Astrocyte (in vitro differentiated cells and primary cell): ENCODE measurements around the gene FOXD4. TPM values are rescaled to one million over a fixed set of nuclear protein-coding genes. Genes with fewer than 3 reads are reported as not detected.
A peak's percentile ranks its signal among the peaks of the same experiment; 100 is the strongest.
"Not testable (repeated sequence)": the region's sequence is repeated elsewhere in the genome, so short reads cannot be mapped to it uniquely, and the experiment has no call there.

ENCODE experiments used
- DNase-seq: peaks from one replicate; pipeline ENCODE4 v3.0.0-alpha.2; 2010; ENCODE audit warnings: low read depth
- FAIRE-seq: peaks from 2 replicates; lab custom pipeline; 2011; peaks lifted over from hg19 to GRCh38; lab: Jason Lieb, UNC
- H2AFZ ChIP-seq: 2 replicates; pipeline ENCODE4 v1.6.0; 2012; ENCODE audit warnings: low read depth, low read length, inconsistent platforms
- H3K27ac ChIP-seq: 2 replicates; pipeline ENCODE4 v1.5.1; 2011; ENCODE audit warnings: low read depth, low read length, inconsistent platforms
- H3K27me3 ChIP-seq: 2 replicates; pipeline ENCODE4 v1.6.0; 2011; ENCODE audit warnings: low read length, inconsistent platforms; ENCODE audit not compliant: insufficient read depth
- H3K36me3 ChIP-seq: 2 replicates; pipeline ENCODE4 v1.5.1; 2011; ENCODE audit warnings: low read length, inconsistent platforms; ENCODE audit not compliant: insufficient read depth
- H3K4me1 ChIP-seq: 2 replicates; pipeline ENCODE4 v1.5.1; 2011; ENCODE audit warnings: low read length, inconsistent platforms; ENCODE audit not compliant: insufficient read depth
- H3K4me2 ChIP-seq: 2 replicates; pipeline ENCODE4 v1.6.0; 2012; ENCODE audit warnings: low read length, inconsistent platforms
- H3K4me3 ChIP-seq: 2 replicates; pipeline ENCODE4 v1.5.1; 2011; ENCODE audit warnings: low read depth, mild to moderate bottlenecking, low read length, inconsistent platforms; ENCODE audit not compliant: insufficient read depth
- H3K79me2 ChIP-seq: 2 replicates; pipeline ENCODE4 v1.6.0; 2012; ENCODE audit warnings: mild to moderate bottlenecking, low read length, inconsistent platforms; ENCODE audit not compliant: insufficient read depth
- H3K9ac ChIP-seq: 2 replicates; pipeline ENCODE4 v1.6.0; 2012; ENCODE audit warnings: mild to moderate bottlenecking, low read length, inconsistent platforms
- H3K9me3 ChIP-seq: 2 replicates; pipeline ENCODE4 v1.5.1; 2012; ENCODE audit warnings: low read depth, mild to moderate bottlenecking, low read length, inconsistent platforms; ENCODE audit not compliant: insufficient read depth
- H4K20me1 ChIP-seq: 2 replicates; pipeline ENCODE4 v1.6.0; 2012; ENCODE audit warnings: low read length, inconsistent platforms; ENCODE audit not compliant: insufficient read depth
- H3K27ac Mint-ChIP-seq: one replicate; pipeline ENCODE4 v1.8.0; 2021; ENCODE audit warnings: mild to moderate bottlenecking, mixed read lengths; ENCODE audit not compliant: unreplicated experiment
- H3K27me3 Mint-ChIP-seq: one replicate; pipeline ENCODE4 v1.8.0; 2021; ENCODE audit warnings: low read depth, mixed read lengths; ENCODE audit not compliant: unreplicated experiment
- H3K36me3 Mint-ChIP-seq: one replicate; pipeline ENCODE4 v1.8.0; 2021; ENCODE audit warnings: low read depth, mixed read lengths; ENCODE audit not compliant: unreplicated experiment
- H3K4me1 Mint-ChIP-seq: one replicate; pipeline ENCODE4 v1.8.0; 2021; ENCODE audit warnings: low read depth, mixed read lengths; ENCODE audit not compliant: unreplicated experiment
- H3K4me3 Mint-ChIP-seq: one replicate; pipeline ENCODE4 v1.8.0; 2021; ENCODE audit warnings: mild to moderate bottlenecking, moderate library complexity, mixed read lengths; ENCODE audit not compliant: unreplicated experiment
- H3K9me3 Mint-ChIP-seq: one replicate; pipeline ENCODE4 v1.8.0; 2021; ENCODE audit warnings: mild to moderate bottlenecking, mixed read lengths; ENCODE audit not compliant: unreplicated experiment
- total RNA-seq: library from RNA; stranded (reverse); gene quantifications from 2 replicates; pipeline ENCODE4 v1.2.1, GENCODE V29; 2021

FOXD4 gene
- total RNA-seq, 1 donor from 2014 or later: 0.45 TPM

- FAIRE-seq, H3K27ac ChIP-seq: not testable (repeated sequence)
- peaks cover 12% of the 10 kb centered on the region for H3K27me3 Mint-ChIP-seq
Observed at GRCh38 chr9:86697-87096, 31.5 kb downstream of the FOXD4 start.

GRCh38 chr9:82932-83689, 35.1 kb downstream of the FOXD4 start:
- FAIRE-seq, H3K27me3 ChIP-seq, H3K4me1 Mint-ChIP-seq, DNase-seq, H3K4me3 ChIP-seq, H3K27ac ChIP-seq, H3K36me3 Mint-ChIP-seq, H3K9me3 Mint-ChIP-seq, H3K4me2 ChIP-seq, H4K20me1 ChIP-seq, H3K27ac Mint-ChIP-seq, H3K4me3 Mint-ChIP-seq, H3K79me2 ChIP-seq, H2AFZ ChIP-seq, H3K9me3 ChIP-seq, H3K4me1 ChIP-seq, H3K9ac ChIP-seq, H3K36me3 ChIP-seq: not testable (repeated sequence)
- peaks cover 13% of the 10 kb centered on the region for H3K27me3 Mint-ChIP-seq

More at GRCh38 chr9:86697-87096, 31.5 kb downstream of the FOXD4 start:
- H2AFZ ChIP-seq, H3K9ac ChIP-seq, H3K9me3 ChIP-seq, DNase-seq, H3K4me2 ChIP-seq, H3K4me3 ChIP-seq, H3K9me3 Mint-ChIP-seq, H4K20me1 ChIP-seq, H3K36me3 Mint-ChIP-seq, H3K36me3 ChIP-seq, H3K79me2 ChIP-seq, H3K27me3 ChIP-seq, H3K27ac Mint-ChIP-seq, H3K4me1 Mint-ChIP-seq, H3K4me1 ChIP-seq, H3K4me3 Mint-ChIP-seq: not testable (repeated sequence)

GRCh38 chr9:78333-78732, 39.9 kb downstream of the FOXD4 start:
- not testable (repeated sequence) for H3K27me3 ChIP-seq, H3K4me3 ChIP-seq, H3K4me1 ChIP-seq, H3K9me3 Mint-ChIP-seq, H3K27ac Mint-ChIP-seq, H3K9ac ChIP-seq, DNase-seq, H3K27ac ChIP-seq, H3K4me2 ChIP-seq, H2AFZ ChIP-seq, H3K36me3 Mint-ChIP-seq, H3K4me1 Mint-ChIP-seq, FAIRE-seq, H3K4me3 Mint-ChIP-seq, H4K20me1 ChIP-seq, H3K79me2 ChIP-seq, H3K36me3 ChIP-seq, H3K9me3 ChIP-seq
- H3K27me3 Mint-ChIP-seq: peaks cover 12% of the 10 kb centered on the region

- H3K27ac Mint-ChIP-seq, H4K20me1 ChIP-seq, H3K27me3 ChIP-seq, H3K36me3 ChIP-seq, H3K4me1 Mint-ChIP-seq, H3K4me1 ChIP-seq, H3K79me2 ChIP-seq, H3K9ac ChIP-seq, H3K9me3 ChIP-seq, DNase-seq, H3K9me3 Mint-ChIP-seq, H3K27ac ChIP-seq, FAIRE-seq, H3K4me3 ChIP-seq, H3K36me3 Mint-ChIP-seq, H3K4me2 ChIP-seq, H3K4me3 Mint-ChIP-seq, H2AFZ ChIP-seq: not testable (repeated sequence)
- H3K27me3 Mint-ChIP-seq: peaks cover 13% of the 10 kb centered on the region
Observed at GRCh38 chr9:76389-76788, 41.8 kb downstream of the FOXD4 start.

- H3K36me3 Mint-ChIP-seq, H3K27ac ChIP-seq, H3K27ac Mint-ChIP-seq, H3K27me3 ChIP-seq, H3K36me3 ChIP-seq, H3K4me1 ChIP-seq, H3K79me2 ChIP-seq, FAIRE-seq, H3K9me3 ChIP-seq, H4K20me1 ChIP-seq, H3K4me3 ChIP-seq, H3K9ac ChIP-seq, DNase-seq, H3K9me3 Mint-ChIP-seq, H3K4me1 Mint-ChIP-seq: not testable (repeated sequence)
- Histone ChIP-seq H2AFZ (peak overlapping the region; percentile 18), H3K4me2 (peak overlapping the region; percentile 71)
- peaks cover 10% of the 10 kb centered on the region for H3K27me3 Mint-ChIP-seq
- H3K4me3 Mint-ChIP-seq: peak overlapping the region; percentile 40
Observed at GRCh38 chr9:73900-74525, 44.2 kb downstream of the FOXD4 start.
